ENCODE measurements around the gene LMO7.

The LMO7 gene

DNA sequence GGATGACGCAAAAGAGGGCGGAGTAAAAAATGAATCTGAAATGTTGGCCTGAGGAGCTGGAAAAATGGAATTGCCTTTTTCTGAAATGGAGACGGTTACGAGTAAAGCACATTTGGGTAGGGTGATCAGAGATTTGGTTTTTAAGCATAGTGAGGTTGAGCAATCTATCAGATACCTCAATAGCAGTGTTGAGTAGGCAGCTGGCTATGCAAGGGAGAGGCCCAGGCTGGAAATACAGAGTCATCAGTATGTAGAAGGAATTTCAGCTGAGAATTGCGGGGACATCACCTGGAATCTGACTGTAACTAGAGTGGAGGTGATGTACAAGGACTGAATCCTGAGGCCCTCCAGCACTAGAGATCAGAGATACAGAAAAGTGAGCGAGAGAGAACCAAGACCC, 224.8 kb downstream of the LMO7 start:
- no peak for DNase-seq

DNA sequence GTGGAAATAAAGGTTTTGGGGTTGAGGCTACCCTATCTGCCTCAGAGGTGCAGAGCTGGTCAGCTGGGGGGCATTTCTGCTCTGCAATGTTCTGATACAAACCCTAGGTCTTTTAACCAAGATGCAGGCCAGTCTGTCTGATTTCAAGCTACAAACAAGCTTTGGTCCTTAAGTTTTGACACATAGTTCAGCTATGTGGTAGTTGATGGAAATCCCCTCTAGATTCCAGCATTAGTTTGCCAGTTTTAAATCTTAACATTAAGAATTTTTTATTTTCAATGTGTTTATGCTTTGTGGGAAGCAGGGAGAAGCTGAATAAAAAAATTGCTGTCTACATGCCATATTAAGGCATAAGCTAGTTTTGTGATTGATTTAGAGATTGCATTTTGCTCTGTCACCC, 225.7 kb downstream of the LMO7 start:
- DNase-seq, result no peak

DNA sequence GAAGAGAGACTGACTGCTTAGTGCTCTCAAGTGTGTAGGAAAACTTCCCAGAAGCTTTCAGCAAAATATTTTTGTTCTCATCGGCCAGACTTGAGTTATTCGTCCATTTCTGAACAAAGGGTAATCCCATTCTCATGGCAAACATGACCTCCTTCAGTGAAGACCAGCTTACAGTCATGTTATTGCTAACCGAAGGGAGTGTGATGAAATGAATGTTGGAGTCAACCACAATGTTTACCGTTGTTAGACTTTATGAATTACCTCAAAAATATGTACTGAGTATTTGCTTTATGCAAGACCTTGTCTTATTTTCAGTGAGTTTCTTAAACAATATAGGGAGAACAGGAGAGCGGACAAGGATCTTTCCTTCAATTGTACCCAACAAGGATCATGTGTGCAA, 228.6 kb downstream of the LMO7 start:
- DNase-seq, result no peak

DNA sequence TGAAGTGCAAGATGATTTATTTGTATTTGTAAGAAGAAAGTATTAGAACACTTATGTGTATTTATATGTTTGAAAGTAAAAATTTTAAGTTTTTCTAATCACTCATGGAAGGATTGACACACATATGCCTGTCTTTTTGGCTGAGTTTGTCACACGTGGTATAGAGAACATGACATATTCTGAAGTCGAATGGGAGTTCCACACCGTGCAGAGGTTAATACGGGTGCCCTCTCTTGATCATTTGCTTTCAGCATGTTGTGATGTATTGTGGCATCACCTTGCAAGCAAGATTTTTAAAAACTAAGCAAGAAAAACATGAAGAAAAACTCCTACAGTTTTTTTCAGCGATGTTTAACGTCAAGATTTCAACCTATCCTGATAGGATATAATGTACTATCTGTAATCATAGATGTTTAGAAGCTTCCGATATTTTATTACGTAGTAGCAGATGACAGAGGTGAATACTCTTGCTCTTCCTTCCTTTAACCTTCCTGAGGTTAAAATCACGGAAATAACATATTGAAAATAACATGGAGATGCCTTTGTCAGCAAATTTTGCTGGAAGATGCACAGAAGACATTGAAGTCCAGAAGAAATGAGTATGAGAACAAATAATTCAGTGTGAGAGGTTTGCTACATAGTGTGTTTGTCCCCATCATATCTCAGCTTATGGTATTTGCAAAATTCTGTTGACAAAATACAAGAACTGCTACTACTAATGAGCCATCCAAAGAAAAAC, 231.4 kb downstream of the LMO7 start:
- no peak for DNase-seq

DNA sequence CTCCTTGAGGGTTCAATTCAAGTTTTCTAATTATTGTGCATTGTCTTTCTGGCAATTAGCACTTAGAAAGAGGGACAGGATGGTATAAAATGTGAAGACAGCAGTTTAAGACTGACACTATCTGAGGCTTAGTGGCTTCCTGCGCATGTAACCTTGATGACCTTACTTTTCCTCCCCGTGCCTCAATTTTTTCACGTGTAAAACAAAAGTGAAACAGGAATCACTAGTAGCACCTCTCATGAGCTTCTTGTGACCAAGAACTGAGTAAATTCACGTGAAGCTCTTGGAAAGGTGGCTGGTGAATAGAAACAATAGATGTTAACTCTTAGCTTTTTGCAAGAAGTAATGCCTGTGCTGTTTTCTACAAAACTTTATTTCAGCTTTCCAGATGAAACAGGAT, 233.9 kb downstream of the LMO7 start:
- DNase-seq, result no peak

DNA sequence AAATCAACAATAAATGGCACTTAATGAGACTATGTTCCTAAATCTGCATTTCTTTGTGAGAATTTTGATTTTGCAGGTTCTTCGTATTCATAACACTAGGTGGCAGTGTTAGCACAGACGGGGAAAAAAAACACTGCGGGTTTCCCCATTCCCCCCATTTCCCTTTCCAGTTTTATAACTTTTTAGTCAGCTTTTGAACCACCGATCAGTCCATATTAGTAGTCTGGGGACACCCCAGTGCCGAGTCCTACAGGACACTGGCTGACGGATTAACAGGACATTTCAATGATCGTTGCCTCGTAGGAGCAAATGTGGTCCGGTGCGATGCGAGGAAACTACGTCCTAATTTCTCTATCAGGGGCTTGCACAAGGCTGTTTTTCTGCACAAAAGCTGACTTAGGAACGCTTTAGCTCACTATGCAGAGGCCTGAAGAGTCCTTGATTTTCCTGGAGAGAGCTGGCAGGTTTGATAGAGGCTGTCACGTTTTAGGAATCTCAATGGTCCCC, 234.3 kb downstream of the LMO7 start:
- peak; percentile 31 to 44 for DNase-seq

DNA sequence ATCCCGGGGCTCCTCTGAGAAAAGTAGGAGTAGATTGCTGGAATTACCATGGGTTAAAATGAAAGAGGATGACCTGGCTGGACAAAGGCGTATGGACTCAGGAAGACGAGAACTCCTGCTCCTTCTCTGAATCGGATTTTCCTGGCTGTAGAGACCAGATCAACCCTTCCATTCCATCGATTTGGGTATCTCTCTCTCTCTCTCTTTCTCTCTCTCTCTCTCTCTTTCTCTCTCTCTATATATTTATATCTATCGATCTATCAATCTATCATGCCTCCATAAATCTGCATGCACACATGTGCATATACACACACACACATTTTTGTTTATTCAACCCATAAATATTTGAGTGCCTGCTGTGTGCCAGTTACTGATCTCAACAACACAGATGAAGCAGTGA, 234.9 kb downstream of the LMO7 start:
- no peak for DNase-seq

DNA sequence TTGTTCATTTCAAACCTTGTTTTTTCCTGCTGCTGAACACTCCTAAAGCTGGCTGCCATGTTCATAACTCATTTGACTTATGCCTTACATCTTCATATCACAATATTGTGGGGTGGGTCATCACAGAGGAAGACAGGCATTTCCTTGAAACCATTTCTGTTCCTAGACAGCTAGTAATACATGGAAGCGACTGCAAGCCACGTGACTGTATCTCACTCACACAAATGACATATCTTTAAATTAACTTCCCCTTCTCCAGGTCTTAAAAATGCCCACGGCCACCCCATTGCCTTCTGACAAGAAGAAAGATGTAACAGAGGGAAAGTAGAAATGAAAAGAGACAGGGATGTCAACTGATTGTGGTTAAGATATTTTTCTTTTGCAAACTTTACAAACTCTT, 236.8 kb downstream of the LMO7 start:
- peak; percentile 5 to 36 for DNase-seq

DNA sequence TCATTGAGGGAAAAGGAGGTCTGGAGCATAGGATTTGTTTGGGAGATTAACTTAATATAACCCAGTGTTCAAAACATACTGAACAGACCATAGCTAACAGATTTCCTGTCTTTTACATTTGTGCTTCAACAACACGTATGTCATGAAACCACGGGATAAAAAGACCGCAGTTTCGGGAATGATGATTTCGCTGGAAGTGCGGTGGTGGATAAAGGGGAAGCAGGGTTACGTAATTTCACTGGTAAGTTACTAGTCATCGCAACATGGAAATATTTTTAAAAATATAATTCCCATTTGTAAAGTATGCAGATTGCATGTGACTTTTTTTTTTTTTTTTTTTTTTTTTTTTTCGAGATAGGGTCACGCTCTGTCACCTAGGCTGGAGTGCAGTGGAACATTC, 237.4 kb downstream of the LMO7 start:
- DNase-seq, result no peak

DNA sequence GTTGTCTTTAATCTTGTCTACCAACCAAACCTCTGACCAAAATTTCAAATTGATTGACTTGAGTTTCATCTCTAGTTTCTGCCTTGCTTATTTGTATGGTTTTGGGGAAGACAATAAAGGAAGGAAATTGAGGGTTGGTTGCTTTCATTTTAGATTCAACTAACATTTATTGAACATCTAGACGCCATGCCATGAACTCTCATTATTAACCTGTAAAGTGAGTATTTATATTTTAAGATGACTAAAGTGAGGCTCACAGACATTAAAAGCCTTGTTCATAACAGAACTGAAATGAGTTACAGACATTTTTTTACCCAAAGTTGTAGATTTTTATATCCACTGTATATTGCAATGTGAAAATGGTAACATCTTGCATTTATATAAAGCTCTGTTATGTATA, 239.3 kb downstream of the LMO7 start:
- no peak for DNase-seq

DNA sequence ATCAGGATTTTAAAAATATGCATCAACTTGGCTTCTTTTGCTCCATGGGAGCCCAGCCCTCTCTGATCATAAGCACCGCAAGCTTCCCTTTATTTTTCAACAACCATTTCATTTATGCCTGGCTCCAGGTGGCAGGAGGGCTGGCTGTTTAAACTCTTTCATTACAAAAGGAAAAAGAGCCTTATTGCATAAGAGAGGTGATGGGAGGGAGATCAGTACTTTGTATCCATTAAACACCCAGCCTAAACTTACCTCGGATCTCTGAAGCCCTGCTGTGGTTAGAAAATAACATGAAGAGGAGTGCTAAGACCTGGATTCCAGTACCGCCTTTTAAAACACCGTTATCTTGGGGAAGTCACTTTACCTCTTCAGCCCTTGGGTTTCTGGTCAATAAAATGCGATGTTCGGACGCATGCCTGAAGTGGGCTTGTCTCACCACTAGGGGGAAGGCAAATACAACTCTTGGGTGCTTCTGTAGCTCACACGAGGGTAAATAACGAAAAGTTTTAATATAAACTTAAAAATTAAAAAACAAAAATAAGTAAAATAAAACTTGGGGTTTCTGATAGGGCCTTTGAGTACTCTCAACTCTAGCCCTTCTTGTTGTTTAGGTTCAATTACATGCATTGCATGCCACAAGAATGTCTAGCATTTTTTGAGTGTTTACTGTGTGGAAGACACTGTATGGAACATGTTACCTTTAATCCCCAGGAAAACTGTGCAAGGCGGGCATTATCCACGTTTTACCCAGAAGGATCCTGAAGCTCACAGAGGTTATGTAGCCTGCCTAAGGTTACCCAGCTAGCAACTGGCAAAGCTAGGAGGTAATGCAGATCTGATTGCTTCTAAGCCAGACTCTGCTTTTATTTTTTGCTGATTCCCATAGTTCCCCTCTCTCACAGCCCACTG, 240.3 kb downstream of the LMO7 start:
- peak; percentile 79 for DNase-seq

DNA sequence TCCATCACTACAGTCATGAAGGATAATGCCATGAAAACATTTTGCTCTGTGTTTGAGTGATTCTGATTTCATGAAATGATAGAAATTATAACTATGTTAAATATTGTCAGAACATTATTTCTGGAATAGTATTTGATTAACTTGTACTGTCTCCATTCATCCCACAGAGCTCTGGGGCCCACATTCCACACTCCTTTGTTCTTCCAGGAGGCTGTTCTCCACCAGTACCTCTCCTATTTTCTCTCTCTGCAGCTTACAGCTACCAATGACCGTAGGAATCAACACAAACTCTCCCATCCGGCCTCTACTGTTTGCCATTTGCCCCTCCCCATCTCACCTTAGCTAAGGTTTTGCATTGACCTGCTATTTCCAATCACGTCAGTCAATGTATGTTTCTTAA, 240.9 kb downstream of the LMO7 start:
- no peak for DNase-seq

DNA sequence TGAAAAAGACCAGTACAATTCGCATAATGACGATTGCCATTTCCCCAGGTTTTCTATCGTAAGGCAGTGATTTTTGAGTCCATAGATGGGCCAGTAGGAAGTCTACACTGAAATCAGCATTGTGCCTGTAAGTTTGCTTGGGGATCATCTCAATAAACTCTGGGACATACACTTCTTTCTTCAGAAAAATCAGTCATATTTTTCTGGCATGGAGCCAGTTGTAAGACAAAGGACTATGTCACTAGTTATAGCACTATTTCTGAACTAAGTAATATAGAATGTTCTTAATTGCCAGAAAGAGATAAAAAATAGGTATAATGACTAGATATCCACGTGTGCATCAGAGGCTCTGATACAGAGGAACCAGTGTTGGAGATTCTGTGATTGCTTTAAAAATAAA, 243.5 kb downstream of the LMO7 start:
- no peak for DNase-seq

DNA sequence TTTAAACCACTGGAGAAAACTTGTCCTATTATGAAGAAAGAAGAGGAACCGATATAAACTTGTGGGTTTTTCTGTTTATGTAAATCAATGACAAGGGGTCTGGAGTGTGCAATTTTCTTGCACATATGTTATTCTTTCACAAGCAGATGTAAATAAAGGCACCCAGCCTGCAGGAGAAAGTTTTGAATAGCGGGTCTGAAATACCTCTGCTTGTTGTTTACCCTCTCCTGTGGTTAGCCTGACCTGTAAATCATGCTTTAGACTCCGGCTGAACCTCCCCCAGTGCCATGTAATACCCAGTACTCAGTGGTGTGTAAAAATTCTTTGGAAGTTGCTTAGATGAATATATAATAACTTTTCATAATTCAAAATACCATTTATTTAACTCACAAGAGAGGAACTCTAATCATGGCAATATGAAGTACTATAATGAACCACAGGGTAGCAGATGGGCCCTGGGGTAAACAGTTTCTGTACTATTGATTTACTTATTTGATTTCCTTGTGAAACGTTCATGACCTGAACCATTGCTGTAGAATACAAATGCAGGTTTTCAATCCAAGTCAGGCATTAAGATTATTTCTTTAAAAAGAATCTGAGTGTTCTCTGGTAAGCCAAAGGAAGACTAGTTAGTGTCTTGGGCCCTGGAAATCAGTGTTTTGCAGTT, 245.1 kb downstream of the LMO7 start:
- DNase-seq, result no peak

DNA sequence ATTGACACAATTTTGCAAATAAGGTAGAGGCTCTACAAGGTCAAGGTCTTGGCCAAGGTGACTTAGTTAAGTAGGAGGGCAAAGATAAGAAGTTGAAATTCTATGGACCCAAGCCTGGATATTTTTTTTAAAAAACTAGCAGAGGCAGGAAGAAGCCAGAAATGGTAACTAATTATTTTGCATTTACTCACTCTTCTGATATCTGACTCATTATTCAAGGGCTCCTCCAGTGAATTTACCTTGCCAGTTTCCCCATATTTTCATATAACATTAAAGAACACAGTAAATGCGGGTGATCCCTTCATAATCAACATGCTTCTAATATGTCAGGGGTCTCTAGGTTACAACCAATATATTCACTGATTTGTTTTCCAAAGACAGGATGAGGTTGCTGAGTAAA, 246.1 kb downstream of the LMO7 start:
- no peak for DNase-seq

DNA sequence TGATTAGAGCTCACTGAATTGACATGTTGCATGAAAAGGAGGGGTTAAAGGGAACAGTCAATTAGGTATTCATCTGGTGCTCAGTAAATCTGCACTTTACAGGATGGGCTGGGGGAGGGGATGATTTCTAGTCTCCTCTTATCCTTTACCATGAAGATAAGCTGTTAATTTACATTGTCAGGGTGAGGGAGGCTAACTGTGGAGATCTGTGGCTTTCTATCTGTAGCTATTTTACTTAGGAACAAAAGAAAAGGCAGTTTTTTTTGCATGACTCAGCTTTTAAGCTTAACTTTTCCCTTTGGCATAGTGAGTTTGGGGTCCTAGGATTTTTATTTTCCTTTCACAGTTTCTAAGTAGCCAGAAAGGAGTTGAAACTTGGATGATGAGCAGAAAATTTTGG, 253.3 kb downstream of the LMO7 start:
- DNase-seq, result no peak

DNA sequence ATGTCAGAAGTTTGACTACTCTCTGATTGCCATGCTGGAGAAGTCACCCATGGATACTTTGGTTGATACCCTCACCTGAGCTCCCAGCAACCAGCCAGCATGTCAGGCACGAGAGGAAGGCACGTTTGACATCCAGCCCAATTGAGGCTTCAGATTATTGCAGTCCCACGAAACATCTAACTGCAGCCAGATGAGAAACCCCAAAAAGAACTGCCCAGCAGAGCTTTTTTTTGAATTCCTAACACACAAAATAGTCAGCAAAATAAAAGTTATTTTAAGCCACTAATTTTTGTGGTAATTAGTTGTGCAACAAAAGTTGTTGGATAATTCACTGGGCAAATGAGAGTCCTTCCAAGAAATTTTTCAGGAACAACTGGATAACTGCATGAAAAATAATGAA, 259.0 kb downstream of the LMO7 start:
- DNase-seq, result no peak

DNA sequence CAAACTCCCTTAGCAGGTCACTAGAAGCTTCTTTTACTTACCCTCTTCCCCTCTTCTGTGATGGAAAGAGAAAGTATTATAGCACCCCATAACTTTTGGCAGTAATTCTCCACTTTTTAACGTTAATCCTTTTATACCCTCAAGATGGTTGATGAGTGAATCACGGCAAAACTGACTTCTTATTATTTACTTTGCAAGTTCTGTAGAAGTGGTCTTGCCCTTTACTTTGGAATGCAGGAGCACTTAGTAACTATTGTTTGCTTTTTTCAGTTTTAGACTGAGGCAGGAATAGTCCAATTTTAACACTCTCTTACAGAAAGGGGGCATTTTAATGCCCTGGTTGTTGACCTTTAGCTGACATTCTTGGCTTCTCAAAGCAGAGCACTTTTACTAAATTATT, 260.1 kb downstream of the LMO7 start:
- no peak for DNase-seq

DNA sequence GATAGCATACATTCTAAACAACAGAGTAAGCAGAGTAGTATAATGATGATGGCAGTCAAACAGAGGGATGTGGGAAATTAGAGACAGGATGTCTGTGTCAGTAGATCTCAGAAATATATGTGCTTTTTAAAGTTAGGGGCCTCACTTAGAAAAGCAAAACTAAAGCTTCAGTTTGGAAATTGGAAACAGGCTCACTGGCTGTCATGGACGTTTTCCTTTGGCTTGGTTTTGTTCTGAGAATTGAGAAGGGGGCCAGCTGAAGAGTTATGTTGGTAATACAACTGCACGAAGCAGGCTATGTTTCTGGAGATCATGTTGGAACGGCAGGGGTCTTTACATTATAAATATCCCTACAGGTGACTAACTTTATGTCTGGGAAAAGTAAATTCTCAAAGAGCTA, 261.3 kb downstream of the LMO7 start:
- no peak for DNase-seq

DNA sequence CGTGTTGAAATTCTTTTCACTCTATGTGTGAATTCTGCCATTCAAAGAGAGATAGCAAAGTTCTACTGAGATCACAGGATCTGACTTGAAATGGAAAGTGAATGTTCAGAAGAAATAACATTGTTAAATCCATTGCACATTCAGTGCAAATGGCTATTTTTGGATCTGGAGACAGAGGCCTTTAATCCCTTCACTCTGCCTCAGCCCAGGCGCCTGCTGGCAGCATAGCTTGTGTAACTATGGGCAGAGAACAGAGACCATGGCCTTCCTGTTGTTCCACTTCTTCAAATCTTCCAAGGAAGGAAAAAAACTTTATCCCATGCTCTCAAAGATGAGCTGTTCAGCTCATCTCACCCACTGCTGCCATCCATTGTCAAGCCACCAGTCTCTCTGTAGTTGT, 265.4 kb downstream of the LMO7 start:
- DNase-seq, result no peak

DNA sequence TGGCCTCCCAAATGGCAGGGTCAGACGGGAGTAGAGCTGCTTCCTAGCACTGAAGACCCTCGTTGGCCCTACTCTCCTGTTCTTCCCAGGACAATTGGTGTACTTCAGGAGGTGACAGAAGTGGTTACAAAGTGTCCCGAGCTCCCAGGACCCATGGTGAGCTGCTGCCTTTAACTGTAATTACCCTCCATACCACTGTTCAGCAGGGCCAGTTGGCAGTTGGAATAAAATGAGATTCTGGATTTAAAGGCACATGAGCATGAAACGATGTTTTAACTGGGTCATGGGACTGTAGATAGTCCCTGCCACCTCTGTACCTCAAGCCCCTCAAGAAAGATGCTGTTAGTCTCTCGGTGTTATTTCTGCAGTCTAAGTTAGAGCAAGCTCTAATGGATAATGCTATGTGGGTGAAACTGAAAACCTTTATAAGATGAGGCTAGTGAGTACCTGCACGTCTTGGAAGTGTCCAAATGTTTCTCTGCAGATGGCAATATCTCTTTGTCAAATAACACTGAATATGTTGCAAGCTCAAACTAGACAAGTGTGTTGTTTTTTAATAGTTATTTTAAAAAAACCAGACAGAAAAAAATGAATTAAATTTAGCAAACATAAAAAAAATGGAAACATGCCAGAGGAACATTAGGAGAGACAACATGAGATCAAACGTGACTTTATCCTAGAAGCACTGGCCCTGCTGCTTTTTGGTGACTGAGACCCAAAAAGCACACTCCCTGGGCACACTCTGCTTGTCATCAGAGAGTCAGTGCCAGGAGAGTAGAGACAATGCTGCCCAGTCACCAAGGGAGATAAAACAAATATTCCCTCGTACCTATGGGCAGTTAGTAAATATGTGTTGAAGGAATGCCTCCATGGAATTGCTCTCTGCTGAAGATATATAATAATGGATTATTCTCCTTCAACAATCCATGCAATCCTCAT, 266.3 kb downstream of the LMO7 start:
- DNase-seq, result no peak

DNA sequence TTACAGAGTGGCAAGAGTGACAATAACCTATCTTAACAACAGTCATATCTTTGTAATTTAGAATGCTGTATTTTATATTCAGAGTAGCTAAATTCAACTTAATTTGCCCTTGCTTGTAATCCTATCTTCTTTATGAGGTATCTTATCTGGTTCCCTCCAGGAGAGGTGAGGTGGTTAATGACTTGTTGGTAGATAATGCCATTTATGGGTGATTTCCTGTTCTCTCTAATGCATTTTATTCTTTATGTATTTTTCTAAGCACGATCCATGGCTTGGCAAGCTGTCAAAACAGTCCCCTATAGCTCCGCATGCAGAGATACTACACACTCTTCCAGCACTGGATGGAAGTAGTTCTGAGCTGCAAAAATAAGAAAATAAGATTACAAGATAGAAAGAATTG, 267.9 kb downstream of the LMO7 start:
- DNase-seq, result no peak

DNA sequence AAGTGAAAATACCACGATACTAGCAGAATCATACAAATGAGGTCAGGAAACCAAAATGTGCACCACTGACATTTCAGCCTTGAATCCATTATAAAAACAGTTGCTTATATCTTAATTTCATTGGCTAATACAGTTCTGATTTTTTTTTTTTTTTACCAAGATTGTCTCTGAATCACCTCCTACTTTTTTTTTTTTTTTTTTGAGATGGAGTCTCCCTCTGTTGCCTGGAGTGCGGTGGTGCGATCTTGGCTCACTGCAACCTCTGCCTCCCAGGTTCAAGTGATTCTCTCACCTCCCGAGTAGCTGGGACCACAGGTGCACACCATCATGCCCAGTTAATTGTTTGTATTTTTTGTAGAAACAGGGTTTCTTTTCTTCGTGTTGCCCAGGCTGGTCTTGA, 270.2 kb downstream of the LMO7 start:
- DNase-seq, result no peak
